ENCODE results near the gene STMN1.

The STMN1 gene

DNA sequence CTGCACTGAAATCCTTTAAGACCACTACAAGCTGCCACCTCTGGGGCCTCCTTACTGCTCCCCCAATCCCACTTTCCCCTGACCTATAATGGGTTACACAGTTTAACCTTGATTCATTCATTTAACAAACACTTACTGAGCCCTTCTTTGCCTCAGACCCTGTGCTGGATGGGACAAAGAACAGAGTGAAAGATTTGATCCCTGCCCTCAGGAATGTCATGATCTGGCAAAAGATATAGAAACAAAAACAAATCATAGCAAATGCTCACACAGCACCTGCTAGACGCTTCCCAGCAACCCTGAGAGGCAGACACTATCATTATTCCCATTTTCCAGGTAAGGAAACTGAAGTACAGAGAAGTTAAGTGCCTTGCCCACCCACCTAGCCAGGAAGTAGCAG lies 39.9 kb downstream of the STMN1 start:
- H3F3A ChIP-seq (ENCODE audit: insufficient read depth, low read length): no peaks in the 10 kb centered on the region
- no peak overlapping the region for H3K4me3 ChIP-seq (ENCODE audit: low read length)
- H3K27me3 ChIP-seq (replicated peaks; ENCODE audit: insufficient read depth, low read length): no peaks in the 10 kb centered on the region
- H4K20me1 ChIP-seq (ENCODE audit: insufficient read depth, low read length): no peaks in the 10 kb centered on the region
- H3K27ac ChIP-seq (ENCODE audit: low read length): no peak overlapping the region
- H3K4me2 ChIP-seq (ENCODE audit: low read depth, low read length): no peak overlapping the region
- no peaks in the 10 kb centered on the region for H3K36me3 ChIP-seq (replicated peaks; ENCODE audit: insufficient read depth, low read length)
- DNase-seq: no peak
- no peaks in the 10 kb centered on the region for H3K9me3 ChIP-seq (replicated peaks; ENCODE audit: insufficient read depth, low read length)
- no peak overlapping the region for H3K9ac ChIP-seq (ENCODE audit: low read length)
- no peaks in the 10 kb centered on the region for H3K9me2 ChIP-seq (replicated peaks; ENCODE audit: insufficient read depth, low read length)
- no peaks in the 10 kb centered on the region for H3K79me2 ChIP-seq (ENCODE audit: low read length)
- no peaks in the 10 kb centered on the region for H3K4me1 ChIP-seq (ENCODE audit: low read length)
- TF ChIP-seq, protein P1, sequence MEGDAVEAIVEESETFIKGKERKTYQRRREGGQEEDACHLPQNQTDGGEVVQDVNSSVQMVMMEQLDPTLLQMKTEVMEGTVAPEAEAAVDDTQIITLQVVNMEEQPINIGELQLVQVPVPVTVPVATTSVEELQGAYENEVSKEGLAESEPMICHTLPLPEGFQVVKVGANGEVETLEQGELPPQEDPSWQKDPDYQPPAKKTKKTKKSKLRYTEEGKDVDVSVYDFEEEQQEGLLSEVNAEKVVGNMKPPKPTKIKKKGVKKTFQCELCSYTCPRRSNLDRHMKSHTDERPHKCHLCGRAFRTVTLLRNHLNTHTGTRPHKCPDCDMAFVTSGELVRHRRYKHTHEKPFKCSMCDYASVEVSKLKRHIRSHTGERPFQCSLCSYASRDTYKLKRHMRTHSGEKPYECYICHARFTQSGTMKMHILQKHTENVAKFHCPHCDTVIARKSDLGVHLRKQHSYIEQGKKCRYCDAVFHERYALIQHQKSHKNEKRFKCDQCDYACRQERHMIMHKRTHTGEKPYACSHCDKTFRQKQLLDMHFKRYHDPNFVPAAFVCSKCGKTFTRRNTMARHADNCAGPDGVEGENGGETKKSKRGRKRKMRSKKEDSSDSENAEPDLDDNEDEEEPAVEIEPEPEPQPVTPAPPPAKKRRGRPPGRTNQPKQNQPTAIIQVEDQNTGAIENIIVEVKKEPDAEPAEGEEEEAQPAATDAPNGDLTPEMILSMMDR (IDR thresholded peaks at IDR 0.05; ENCODE audit: low read length): no peak
- TF ChIP-seq EZH2 (optimal IDR thresholded peaks at IDR 0.05; ENCODE audit: low read depth, low read length): no peak
- no peak for TF ChIP-seq EZH2phosphoT487 (IDR thresholded peaks at IDR 0.05; ENCODE audit: low read length)
- no peak overlapping the region for H2AFZ ChIP-seq (ENCODE audit: low read length)

DNA sequence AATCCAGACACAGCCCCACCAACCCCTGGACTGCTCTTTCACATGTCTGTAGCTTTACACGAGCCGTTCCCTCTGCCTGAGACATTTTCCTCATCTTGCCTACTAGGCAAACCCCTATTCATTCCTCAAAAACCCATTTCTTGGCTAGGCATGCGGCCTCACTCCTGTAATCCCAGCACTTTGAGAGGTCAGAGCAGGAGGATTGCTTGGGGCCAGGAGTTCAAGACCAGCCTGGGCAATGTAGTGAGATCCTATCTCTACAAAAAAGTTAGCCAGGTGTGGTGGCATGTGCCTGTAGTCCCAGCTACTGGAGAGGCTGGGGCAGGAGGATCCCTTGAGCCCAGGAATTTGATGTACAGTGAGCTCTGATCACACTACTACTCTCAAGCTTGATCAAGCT lies 41.8 kb downstream of the STMN1 start:
- no peaks in the 10 kb centered on the region for H3K9me2 ChIP-seq (replicated peaks; ENCODE audit: insufficient read depth, low read length)
- H4K20me1 ChIP-seq (ENCODE audit: insufficient read depth, low read length): no peaks in the 10 kb centered on the region
- no peak overlapping the region for H3K4me2 ChIP-seq (ENCODE audit: low read depth, low read length)
- H3K36me3 ChIP-seq (replicated peaks; ENCODE audit: insufficient read depth, low read length): no peaks in the 10 kb centered on the region
- H3K4me3 ChIP-seq (ENCODE audit: low read length): no peak overlapping the region
- H3K79me2 ChIP-seq (ENCODE audit: low read length): no peaks in the 10 kb centered on the region
- H2AFZ ChIP-seq (ENCODE audit: low read length): no peak overlapping the region
- TF ChIP-seq EZH2 (optimal IDR thresholded peaks at IDR 0.05; ENCODE audit: low read depth, low read length) (no peak), EZH2phosphoT487 (IDR thresholded peaks at IDR 0.05; ENCODE audit: low read length) (no peak)
- TF ChIP-seq, protein P1 (IDR thresholded peaks at IDR 0.05; ENCODE audit: low read length): no peak
- no peak overlapping the region for H3K27ac ChIP-seq (ENCODE audit: low read length)
- no peaks in the 10 kb centered on the region for H3K27me3 ChIP-seq (replicated peaks; ENCODE audit: insufficient read depth, low read length)
- H3K4me1 ChIP-seq (ENCODE audit: low read length): no peaks in the 10 kb centered on the region
- DNase-seq: no peak
- H3F3A ChIP-seq (ENCODE audit: insufficient read depth, low read length): no peaks in the 10 kb centered on the region; the same call in 1 of the 2 replicates
- H3K9me3 ChIP-seq (replicated peaks; ENCODE audit: insufficient read depth, low read length): no peaks in the 10 kb centered on the region
- H3K9ac ChIP-seq (ENCODE audit: low read length): no peak overlapping the region

DNA sequence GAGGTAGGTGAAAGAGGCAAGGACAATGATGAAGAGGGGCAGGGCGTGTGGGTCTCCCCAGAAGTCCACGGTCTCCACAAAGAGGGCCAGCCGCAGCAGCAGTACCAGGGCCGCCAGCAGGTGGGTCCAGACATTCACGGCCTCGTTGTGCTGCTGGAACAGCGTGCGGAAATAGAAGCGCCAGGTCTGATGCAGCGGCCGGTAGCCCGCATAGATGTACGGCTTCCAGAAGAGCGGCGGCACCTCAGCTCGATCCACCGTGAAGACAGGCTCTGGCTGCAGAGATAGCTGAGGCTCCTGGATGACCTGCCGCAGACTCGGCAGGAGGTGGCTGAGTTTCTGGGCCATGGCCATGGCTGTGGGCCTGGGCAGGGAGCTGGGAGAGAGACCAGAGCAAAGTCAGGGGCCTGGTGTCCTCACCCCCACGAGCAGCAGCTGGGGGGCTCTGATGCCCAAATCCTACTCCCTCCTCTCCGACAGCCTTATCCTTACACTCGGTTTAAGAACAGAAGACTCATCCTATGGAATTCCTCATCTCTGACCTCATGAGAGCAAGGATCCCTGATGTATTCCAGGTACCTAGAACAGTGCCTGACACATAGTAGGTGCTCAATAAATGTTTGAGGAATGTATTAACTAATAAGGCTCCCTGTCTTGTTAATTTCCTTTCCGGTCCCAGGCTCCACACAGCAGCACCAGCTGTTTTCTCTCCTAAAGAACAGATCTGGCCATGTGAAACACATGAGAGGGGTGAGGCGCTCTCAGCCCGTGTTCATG lies 42.5 kb downstream of the STMN1 start:
- Histone ChIP-seq H3K4me1 (ENCODE audit: low read length) (no peaks in the 10 kb centered on the region; the same call in 1 of the 2 replicates), H3K4me2 (ENCODE audit: low read depth, low read length) (no peak overlapping the region), H3K9me2 (replicated peaks; ENCODE audit: insufficient read depth, low read length) (no peaks in the 10 kb centered on the region), H3K9me3 (replicated peaks; ENCODE audit: insufficient read depth, low read length) (no peaks in the 10 kb centered on the region), H3K27ac (ENCODE audit: low read length) (no peak overlapping the region), H3K36me3 (replicated peaks; ENCODE audit: insufficient read depth, low read length) (no peaks in the 10 kb centered on the region), H3K4me3 (ENCODE audit: low read length) (no peak overlapping the region), H2AFZ (ENCODE audit: low read length) (no peak overlapping the region), H3K79me2 (ENCODE audit: low read length) (peaks cover under 1% of the 10 kb centered on the region), H3K27me3 (replicated peaks; ENCODE audit: insufficient read depth, low read length) (no peaks in the 10 kb centered on the region), H4K20me1 (ENCODE audit: insufficient read depth, low read length) (no peaks in the 10 kb centered on the region), H3K9ac (ENCODE audit: low read length) (no peak overlapping the region), H3F3A (ENCODE audit: insufficient read depth, low read length) (no peaks in the 10 kb centered on the region; the same call in 1 of the 2 replicates)
- TF ChIP-seq, protein P1 (IDR thresholded peaks at IDR 0.05; ENCODE audit: low read length): no peak
- TF ChIP-seq EZH2phosphoT487 (IDR thresholded peaks at IDR 0.05; ENCODE audit: low read length) (no peak), EZH2 (optimal IDR thresholded peaks at IDR 0.05; ENCODE audit: low read depth, low read length) (no peak)
- no peak for DNase-seq

Data from MM.1S (cell line).